Activated T-helper 17 cell treated with anti-CD3 and anti-CD28 coated beads, Interleukin-2, amount 50 U/mL, for 72 hours (primary cell): ENCODE measurements around the gene ANKHD1. TPM values are rescaled to one million over a fixed set of nuclear protein-coding genes. Genes with fewer than 3 reads are reported as not detected.

ENCODE experiments used
- ATAC-seq: fragments of 150-1000 bp; cut with Tn5 transposase; replicated peaks from 2 replicates; pipeline ENCODE4 v1.10.0; 2021; ENCODE audit warnings: mild to moderate bottlenecking, moderate library complexity
- H3K27ac Mint-ChIP-seq: one replicate; pipeline ENCODE4 v1.8.0; 2022; ENCODE audit warnings: mixed read lengths
- H3K27me3 Mint-ChIP-seq: one replicate; pipeline ENCODE4 v1.8.0; 2022; ENCODE audit warnings: mixed read lengths
- H3K36me3 Mint-ChIP-seq: one replicate; pipeline ENCODE4 v1.8.0; 2022; ENCODE audit warnings: low read depth, mild to moderate bottlenecking, mixed read lengths
- H3K4me1 Mint-ChIP-seq: one replicate; pipeline ENCODE4 v1.8.0; 2022; ENCODE audit warnings: mixed read lengths
- H3K4me3 Mint-ChIP-seq: one replicate; pipeline ENCODE4 v1.8.0; 2022; ENCODE audit warnings: mild to moderate bottlenecking, mixed read lengths
- H3K9me3 Mint-ChIP-seq: one replicate; pipeline ENCODE4 v1.8.0; 2022; ENCODE audit warnings: mixed read lengths
- total RNA-seq, 2 donors: library from RNA; stranded (reverse); gene quantifications; one replicate each; pipeline ENCODE4 v1.2.3, GENCODE V29; 2022

ANKHD1 gene
- total RNA-seq, 2 donors from 2014 or later, result 94.5 to 119 TPM

DNA sequence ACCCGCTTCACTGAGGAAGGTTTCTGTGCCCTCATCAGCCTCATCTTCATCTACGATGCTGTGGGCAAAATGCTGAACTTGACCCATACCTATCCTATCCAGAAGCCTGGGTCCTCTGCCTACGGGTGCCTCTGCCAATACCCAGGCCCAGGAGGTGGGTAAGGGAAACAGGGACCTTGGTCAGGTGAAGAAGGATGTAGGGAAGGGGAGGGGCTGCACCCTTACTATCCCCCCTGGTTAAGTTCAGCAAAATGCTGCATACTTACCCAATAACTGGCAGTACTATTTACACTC is 37.2 kb upstream of the ANKHD1 start:
- H3K27ac Mint-ChIP-seq, result no peak overlapping the region
- no peaks in the 10 kb centered on the region for H3K9me3 Mint-ChIP-seq
- no peak for ATAC-seq
- H3K27me3 Mint-ChIP-seq, result no peaks in the 10 kb centered on the region
- no peak overlapping the region for H3K4me3 Mint-ChIP-seq
- peaks cover 4% of the 10 kb centered on the region for H3K4me1 Mint-ChIP-seq
- no peaks in the 10 kb centered on the region for H3K36me3 Mint-ChIP-seq

DNA sequence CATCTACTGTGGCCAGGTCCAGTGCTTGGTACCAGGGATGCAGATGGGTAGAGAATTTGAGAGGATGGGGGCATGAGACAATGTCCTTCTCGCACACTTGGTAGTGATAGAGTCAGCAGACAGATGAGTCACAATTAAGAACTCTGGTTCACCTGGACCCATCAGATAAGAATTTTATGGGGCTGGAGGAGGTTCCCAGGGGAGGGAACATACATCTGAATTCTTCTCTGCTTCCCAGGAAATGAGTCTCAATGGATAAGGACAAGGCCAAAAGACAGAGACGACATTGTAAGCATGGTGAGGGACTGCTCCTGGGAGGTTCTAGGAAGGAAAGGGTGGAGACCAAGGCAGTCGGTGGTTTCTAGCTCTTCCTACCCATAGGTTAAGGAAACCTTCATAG is 36.4 kb upstream of the ANKHD1 start:
- H3K4me3 Mint-ChIP-seq, result no peak overlapping the region
- H3K4me1 Mint-ChIP-seq, result peaks cover 4% of the 10 kb centered on the region
- H3K36me3 Mint-ChIP-seq, result no peaks in the 10 kb centered on the region
- H3K9me3 Mint-ChIP-seq, result no peaks in the 10 kb centered on the region
- H3K27me3 Mint-ChIP-seq, result no peaks in the 10 kb centered on the region
- no peak overlapping the region for H3K27ac Mint-ChIP-seq
- ATAC-seq, result no peak

DNA sequence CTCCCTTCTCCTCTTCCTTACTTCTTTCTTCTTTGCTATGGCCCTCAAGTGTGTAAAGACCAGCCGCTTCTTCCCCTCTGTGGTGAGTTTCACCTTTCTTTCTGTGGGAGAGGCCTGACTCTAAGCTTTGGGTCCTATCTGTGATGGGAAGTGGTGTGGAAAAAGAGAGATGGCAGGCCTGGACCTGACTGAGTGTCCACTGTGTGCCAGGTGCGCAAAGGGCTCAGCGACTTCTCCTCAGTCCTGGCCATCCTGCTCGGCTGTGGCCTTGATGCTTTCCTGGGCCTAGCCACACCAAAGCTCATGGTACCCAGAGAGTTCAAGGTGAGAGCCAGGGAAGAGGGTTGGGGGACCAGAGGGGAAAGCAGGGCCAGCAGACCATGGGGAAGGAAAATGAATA is 35.7 kb upstream of the ANKHD1 start:
- Mint-ChIP-seq H3K4me3 (no peak overlapping the region), H3K27ac (no peak overlapping the region), H3K36me3 (no peaks in the 10 kb centered on the region), H3K27me3 (no peaks in the 10 kb centered on the region), H3K4me1 (peaks cover 4% of the 10 kb centered on the region), H3K9me3 (no peaks in the 10 kb centered on the region)
- no peak for ATAC-seq

DNA sequence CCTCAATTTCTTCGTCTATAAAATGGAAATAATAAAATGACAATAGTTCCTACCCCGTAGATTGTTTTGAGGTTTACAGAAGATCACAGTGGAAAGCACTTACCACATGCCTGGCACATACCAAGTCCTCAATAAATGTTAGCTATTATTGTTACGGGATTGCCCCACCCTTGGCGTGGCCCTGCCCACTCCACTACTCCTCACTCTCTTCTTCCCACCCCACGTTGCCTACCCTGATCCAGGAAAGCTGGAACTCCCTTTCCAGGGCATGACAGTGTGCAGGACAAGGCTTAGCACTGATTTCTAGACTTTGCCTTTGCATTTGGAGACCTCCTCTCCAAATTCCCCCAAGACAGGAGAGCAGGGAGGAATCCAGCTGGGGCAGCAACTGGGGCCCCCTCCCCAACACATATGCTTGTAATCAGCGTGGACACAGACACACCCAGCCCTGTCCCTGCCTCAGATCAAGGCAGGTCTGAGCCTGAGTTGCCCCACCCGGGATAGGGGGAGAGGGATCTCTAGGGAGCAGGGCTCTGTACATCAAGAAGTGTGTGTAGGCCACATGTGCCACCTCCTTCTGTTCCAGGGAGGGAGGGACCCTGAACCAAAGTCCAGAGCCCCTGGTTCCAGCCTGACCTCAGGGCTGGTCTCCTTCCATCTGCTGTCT is 34.9 kb upstream of the ANKHD1 start:
- Mint-ChIP-seq H3K9me3 (no peaks in the 10 kb centered on the region), H3K27ac (no peak overlapping the region), H3K27me3 (no peaks in the 10 kb centered on the region), H3K36me3 (no peaks in the 10 kb centered on the region), H3K4me3 (no peak overlapping the region), H3K4me1 (peaks cover 4% of the 10 kb centered on the region)
- ATAC-seq, result no peak

DNA sequence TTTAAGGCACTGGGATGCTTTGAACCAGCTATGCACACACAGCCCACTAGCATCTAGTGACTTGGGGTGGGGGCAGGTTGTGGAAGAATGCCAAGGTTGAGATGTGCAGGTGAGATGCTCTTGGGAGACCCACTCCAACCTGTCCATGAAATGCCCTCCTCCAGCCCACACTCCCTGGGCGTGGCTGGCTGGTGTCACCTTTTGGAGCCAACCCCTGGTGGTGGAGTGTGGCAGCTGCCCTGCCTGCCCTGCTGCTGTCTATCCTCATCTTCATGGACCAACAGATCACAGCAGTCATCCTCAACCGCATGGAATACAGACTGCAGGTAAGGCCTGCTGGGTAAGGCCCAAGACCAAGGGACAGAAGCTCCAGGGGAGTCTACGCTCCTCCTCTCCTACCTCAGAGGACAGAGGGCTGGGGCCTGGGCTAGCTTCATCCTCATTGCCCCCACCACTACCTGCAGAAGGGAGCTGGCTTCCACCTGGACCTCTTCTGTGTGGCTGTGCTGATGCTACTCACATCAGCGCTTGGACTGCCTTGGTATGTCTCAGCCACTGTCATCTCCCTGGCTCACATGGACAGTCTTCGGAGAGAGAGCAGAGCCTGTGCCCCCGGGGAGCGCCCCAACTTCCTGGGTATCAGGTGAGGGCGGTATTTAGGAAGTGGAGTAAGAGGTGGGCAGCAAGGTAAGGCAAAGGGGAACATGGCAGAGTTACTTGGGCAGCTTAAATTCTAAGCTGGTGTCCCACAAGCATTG is 34.2 kb upstream of the ANKHD1 start:
- Mint-ChIP-seq H3K27ac (no peak overlapping the region), H3K36me3 (no peaks in the 10 kb centered on the region), H3K27me3 (no peaks in the 10 kb centered on the region), H3K4me3 (no peak overlapping the region), H3K4me1 (peaks cover 4% of the 10 kb centered on the region), H3K9me3 (no peaks in the 10 kb centered on the region)
- no peak for ATAC-seq

DNA sequence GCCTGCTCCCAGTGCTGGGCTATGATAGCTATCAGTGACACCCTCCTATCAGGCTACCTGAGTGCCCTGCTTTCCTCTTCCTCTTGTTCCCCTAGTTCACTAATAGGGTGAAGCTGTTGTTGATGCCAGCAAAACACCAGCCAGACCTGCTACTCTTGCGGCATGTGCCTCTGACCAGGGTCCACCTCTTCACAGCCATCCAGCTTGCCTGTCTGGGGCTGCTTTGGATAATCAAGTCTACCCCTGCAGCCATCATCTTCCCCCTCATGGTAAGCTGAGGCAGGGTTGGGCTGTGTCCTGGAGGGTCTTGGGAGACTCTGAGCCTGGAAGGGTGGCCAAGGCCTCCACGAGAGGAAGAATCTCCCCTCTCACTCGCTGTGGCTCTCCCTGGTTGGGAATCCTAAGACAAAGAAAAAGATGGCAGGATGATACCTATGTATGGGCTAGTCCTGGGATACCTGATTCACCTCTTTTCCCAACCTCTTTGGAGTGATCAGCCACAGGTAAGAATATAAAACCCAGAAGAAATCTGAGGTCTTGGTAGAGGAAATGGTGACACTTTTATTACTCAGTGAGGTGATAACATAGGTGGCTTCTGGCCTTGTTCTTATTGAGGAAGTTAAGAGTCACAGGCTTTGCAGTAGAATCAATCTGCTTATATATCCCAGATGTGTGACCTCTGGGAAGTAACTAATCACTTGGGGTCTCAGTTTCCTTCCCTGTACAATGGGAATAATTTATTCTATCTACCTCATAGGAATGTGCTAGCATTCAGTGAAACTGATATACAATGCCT is 30.1 kb upstream of the ANKHD1 start:
- Mint-ChIP-seq H3K9me3 (no peaks in the 10 kb centered on the region), H3K4me1 (peaks cover 4% of the 10 kb centered on the region), H3K36me3 (no peaks in the 10 kb centered on the region), H3K27ac (no peak overlapping the region), H3K4me3 (no peak overlapping the region), H3K27me3 (no peaks in the 10 kb centered on the region)
- ATAC-seq, result no peak

DNA sequence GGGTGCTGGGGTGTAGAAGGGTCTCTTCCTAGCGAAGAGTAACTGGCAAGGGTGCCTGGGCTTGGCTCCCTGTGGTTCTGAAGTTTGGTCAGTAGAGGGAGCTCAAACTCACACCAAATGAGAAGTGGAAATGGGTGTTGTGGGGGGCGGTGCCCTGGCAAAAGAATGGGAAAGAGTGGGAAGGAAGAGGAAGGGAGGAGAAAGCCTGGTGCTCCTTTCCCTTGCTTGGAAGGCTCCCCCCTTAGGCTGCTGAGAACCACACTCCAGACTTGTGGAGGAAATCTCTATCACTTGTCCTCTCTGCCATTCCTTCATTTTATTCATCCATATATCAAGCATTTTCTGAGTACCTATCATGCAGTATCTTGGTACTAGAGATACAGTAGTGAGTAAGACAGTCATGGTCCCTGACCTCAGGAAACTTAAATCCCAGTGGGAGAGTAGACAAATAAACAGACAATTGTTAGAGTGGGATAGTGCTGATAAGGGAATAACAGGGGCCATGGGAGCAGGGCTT is 28.6 kb upstream of the ANKHD1 start:
- Mint-ChIP-seq H3K27ac (peak overlapping the region; percentile 36), H3K4me1 (peaks cover 4% of the 10 kb centered on the region), H3K27me3 (no peaks in the 10 kb centered on the region), H3K4me3 (no peak overlapping the region), H3K36me3 (no peaks in the 10 kb centered on the region), H3K9me3 (no peaks in the 10 kb centered on the region)
- ATAC-seq, result peak; percentile 64

DNA sequence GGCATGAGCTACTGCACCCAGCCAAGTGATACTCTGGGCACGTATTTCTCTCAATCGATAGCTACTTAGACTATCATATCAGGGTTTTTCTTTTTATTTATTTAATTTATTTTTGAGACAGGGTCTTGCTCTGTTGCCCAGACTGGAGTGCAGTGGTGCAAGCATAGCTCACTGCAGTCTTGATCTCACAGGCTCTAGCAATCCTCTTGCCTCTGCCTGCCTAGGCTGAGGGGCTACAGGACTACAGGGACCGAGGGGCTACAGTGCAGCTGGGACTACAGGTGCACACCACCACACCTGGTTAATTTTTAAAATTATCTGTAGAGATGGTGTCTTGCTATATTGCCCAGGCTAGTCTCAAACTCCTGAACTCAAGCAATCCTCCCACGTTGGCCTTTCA is 20.3 kb upstream of the ANKHD1 start:
- Mint-ChIP-seq H3K36me3 (no peaks in the 10 kb centered on the region), H3K27me3 (no peaks in the 10 kb centered on the region), H3K27ac (no peak overlapping the region), H3K4me3 (no peak overlapping the region), H3K4me1 (peaks cover 6% of the 10 kb centered on the region), H3K9me3 (no peaks in the 10 kb centered on the region)
- ATAC-seq, result no peak

DNA sequence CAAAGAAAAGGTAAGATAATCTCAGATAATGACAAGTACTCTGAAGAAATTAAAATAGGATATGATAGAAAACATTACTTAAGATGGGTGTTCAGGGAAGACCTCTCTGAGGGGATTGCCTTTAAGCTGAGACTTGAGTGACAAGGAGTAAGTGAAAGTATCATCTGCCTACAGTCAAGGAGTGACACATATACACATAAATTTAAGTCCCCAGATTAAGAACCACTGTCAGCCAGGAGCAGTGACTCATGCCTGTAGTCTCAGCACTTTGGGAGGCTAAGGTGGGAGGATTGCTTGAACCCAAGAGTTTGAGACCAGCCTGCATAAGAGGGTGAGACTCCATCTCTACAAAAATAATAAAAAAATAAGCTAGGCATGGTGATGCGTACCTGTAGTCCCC is 19.7 kb upstream of the ANKHD1 start:
- Mint-ChIP-seq H3K36me3 (no peaks in the 10 kb centered on the region), H3K4me1 (peaks cover 6% of the 10 kb centered on the region), H3K9me3 (no peaks in the 10 kb centered on the region), H3K27ac (no peak overlapping the region), H3K4me3 (no peak overlapping the region), H3K27me3 (no peaks in the 10 kb centered on the region)
- ATAC-seq, result peak; percentile 99

DNA sequence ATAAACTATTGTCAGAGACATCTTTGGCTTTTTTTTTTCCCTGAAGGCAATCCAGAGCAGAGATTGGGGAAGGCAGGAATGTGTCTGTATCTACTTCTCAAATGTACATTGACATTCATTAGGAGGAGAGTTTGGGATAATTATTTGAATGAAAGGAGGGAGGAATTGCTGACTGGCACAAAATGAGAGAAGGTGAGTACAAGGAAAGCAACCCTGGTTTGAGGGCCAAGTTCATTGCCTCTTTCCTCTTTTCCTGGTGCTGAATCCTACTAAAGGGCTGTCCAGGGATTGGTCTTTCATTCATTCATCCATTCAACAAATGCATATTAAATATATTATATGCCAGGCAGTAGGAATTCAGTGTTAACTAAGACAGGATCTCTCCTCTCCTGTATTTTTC is 18.8 kb upstream of the ANKHD1 start:
- Mint-ChIP-seq H3K9me3 (no peaks in the 10 kb centered on the region), H3K27me3 (no peaks in the 10 kb centered on the region), H3K4me1 (peaks cover 6% of the 10 kb centered on the region), H3K36me3 (no peaks in the 10 kb centered on the region), H3K27ac (no peak overlapping the region), H3K4me3 (no peak overlapping the region)
- ATAC-seq, result no peak

DNA sequence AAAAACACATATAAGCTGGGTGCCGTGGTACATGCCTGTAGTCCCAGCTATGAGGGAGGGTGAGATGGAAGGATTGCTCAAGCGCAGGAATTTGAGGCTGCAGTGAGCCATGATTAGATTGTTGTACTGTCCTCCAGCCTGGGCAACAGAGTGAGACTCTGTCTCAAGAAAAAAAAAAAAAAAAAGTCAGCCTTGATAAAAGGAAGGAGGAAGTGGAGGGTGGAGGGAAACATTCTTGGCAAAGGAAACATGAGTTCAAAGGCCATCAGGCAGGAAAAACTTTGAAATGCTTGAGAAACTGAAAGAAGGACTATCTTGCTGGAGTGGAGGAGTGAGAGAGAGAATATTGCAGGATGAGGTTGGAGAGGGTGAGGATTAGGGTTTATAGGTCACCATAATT is 18.3 kb upstream of the ANKHD1 start:
- H3K9me3 Mint-ChIP-seq, result no peaks in the 10 kb centered on the region
- no peak overlapping the region for H3K27ac Mint-ChIP-seq
- H3K4me3 Mint-ChIP-seq, result no peak overlapping the region
- no peaks in the 10 kb centered on the region for H3K27me3 Mint-ChIP-seq
- ATAC-seq, result no peak
- peaks cover 6% of the 10 kb centered on the region for H3K4me1 Mint-ChIP-seq
- H3K36me3 Mint-ChIP-seq, result no peaks in the 10 kb centered on the region

DNA sequence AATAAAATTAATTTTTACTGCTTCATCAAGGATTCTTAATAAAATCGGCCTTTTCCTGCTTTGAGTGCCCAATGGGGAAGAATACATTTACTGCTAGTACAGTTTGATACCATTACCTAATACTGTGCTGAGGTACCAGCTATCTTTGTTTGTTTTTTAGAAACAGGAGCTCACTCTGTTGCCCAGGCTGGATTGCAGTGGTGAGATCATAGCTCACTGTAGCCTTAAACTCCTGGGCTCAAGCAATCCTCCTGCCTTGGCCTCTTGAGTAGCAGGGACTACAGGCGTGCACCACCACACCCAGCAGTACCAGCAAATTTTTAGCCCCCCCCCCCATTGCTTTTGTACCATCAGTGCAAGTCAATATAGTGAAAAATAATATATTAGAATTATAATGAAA is 13.6 kb upstream of the ANKHD1 start:
- Mint-ChIP-seq H3K36me3 (no peaks in the 10 kb centered on the region), H3K9me3 (no peaks in the 10 kb centered on the region), H3K4me3 (no peak overlapping the region), H3K27me3 (no peaks in the 10 kb centered on the region), H3K4me1 (peaks cover 6% of the 10 kb centered on the region), H3K27ac (no peak overlapping the region)
- ATAC-seq, result no peak

DNA sequence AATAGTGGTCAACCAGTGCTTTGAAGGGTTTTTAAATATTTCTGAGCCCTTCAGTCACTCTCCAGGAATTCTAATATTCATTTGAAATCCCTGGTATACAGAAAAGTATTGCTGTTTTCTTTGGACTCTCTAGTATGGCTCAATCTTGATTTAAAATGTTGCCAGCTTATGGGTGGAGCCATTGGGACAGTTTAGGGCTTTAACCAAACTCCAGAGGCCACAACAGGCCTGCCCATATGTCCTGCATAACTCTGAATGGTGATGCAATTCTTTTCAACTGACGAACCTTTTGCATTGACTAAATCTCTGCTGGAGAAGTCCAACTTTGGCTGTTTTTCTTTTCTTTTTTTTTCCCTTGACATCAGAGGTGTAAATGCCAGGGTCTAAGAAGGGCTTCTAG is 10.3 kb upstream of the ANKHD1 start:
- H3K27me3 Mint-ChIP-seq, result no peaks in the 10 kb centered on the region
- no peak for ATAC-seq
- no peaks in the 10 kb centered on the region for H3K36me3 Mint-ChIP-seq
- no peaks in the 10 kb centered on the region for H3K9me3 Mint-ChIP-seq
- no peaks in the 10 kb centered on the region for H3K4me1 Mint-ChIP-seq
- no peak overlapping the region for H3K4me3 Mint-ChIP-seq
- no peak overlapping the region for H3K27ac Mint-ChIP-seq

DNA sequence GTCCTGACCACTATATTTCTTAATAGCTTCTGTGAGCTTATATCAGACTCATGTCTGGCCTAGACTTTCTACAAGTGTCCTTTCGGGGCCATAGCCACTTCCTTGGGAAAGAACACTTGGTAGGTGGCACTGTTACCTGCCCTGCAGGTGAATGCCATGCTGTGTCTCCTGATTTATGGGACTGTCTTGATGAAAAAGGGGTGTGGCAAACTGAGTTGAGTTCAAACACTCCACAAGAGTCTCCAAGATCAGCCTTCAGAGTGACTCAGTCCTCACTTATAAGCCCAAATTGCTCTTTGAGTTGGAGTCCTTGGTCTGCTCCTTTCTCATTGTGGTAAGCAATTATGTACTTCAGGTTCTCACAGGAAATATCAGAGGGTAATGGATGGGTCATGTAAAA is 9.9 kb upstream of the ANKHD1 start:
- Mint-ChIP-seq H3K4me1 (no peaks in the 10 kb centered on the region), H3K4me3 (no peak overlapping the region), H3K9me3 (no peaks in the 10 kb centered on the region), H3K36me3 (no peaks in the 10 kb centered on the region), H3K27me3 (no peaks in the 10 kb centered on the region), H3K27ac (no peak overlapping the region)
- no peak for ATAC-seq

DNA sequence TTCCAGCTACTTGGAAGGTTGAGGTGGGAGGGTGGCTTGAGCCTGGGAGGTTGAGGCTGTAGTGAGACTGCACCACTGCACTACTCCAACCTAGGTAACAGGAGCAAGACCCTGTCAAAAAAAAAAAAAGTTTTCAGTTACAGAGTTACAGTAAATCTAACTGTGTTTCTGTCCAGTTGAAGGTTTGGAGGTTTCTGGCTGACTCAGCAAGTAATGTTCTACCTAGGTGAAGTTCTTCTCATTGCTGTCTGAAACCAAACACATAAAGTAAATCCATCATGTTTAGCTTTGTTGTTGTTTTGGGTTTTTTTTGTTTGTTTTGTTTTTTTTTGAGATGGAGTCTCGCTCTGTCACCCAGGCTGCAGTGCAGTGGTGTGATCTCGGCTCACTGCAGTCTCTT is 7.9 kb upstream of the ANKHD1 start:
- no peak for ATAC-seq
- Mint-ChIP-seq H3K36me3 (no peaks in the 10 kb centered on the region), H3K27me3 (no peaks in the 10 kb centered on the region), H3K9me3 (no peaks in the 10 kb centered on the region), H3K27ac (no peak overlapping the region), H3K4me3 (no peak overlapping the region), H3K4me1 (no peaks in the 10 kb centered on the region)
